DMS53 (cell line): Measurements from ENCODE around the gene SNRNP27.
"Not testable (repeated sequence)": the region's sequence is repeated elsewhere in the genome, so short reads cannot be mapped to it uniquely, and the experiment has no call there.

Source experiments
- DNase-seq: peaks from one replicate; lab custom pipeline; 2025; lab: John Stamatoyannopoulos, UW

Gene SNRNP27

GRCh38 chr2:69946351-69947324 is 52.9 kb downstream of the SNRNP27 start:
- peak; percentile 55 for DNase-seq

- DNase-seq, result peak; percentile 23
Measured at GRCh38 chr2:69947325-69947931, 53.7 kb downstream of the SNRNP27 start.

- no peak for DNase-seq
Measured at GRCh38 chr2:69948032-69948962, 54.5 kb downstream of the SNRNP27 start.

- DNase-seq, result no peak
Measured at GRCh38 chr2:69948963-69949645, 55.3 kb downstream of the SNRNP27 start.

- DNase-seq, result no peak
Measured at GRCh38 chr2:69950241-69950640, 56.5 kb downstream of the SNRNP27 start.

- not testable (repeated sequence) for DNase-seq
Measured at GRCh38 chr2:69950671-69951070, 56.9 kb downstream of the SNRNP27 start.

GRCh38 chr2:69952336-69953115 is 58.8 kb downstream of the SNRNP27 start:
- DNase-seq, result no peak

GRCh38 chr2:69954084-69954483 is 60.3 kb downstream of the SNRNP27 start:
- DNase-seq, result no peak
